GM18507 (cell line): ENCODE measurements around the gene POLR2H.

ENCODE experiments used
- DNase-seq: peaks from one replicate; pipeline ENCODE4 v3.0.0; 2011; ENCODE audit warnings: low read depth; ENCODE audit not compliant: insufficient read length; ENCODE audit errors: extremely low spot score
- FAIRE-seq: peaks from 2 replicates; lab custom pipeline; 2011; peaks lifted over from hg19 to GRCh38; lab: Jason Lieb, UNC

POLR2H gene

DNA sequence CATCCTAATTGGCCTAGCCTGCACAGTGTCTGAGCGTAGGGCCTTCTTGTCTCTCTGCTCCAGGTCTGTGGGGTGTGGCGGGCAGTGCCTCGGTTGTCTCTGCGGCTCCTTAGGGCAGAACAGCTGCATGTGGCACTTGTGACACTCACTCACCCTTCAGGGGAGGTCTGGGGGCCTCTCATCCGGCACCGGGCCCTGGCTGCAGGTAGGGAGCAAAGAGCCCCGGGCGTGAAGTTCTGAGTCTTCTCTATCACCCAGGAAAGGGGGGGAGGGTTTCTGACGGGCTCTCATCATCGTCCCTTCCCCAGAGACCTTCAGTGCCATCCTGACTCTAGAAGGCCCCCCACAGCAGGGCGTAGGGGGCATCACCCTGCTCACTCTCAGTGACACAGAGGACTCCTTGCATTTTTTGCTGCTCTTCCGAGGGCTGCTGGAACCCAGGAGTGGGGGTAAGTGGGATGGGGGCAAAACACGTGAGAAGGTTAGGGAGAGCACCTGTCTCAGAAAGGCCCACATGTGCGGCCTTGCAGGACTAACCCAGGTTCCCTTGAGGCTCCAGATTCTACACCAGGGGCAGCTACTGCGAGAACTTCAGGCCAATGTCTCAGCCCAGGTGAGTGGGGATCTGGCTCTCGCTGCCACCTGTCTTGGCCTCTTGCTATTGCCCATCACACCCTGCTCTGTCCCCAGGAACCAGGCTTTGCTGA is 21.0 kb downstream of the POLR2H start:
- no peak for FAIRE-seq
- DNase-seq = no peak

- no peak for FAIRE-seq
- no peak for DNase-seq
Observed at GRCh38 chr3:184383033-184383740, 21.7 kb downstream of the POLR2H start.

GRCh38 chr3:184384342-184384741 is 22.8 kb downstream of the POLR2H start:
- no peak for FAIRE-seq
- no peak for DNase-seq

DNA sequence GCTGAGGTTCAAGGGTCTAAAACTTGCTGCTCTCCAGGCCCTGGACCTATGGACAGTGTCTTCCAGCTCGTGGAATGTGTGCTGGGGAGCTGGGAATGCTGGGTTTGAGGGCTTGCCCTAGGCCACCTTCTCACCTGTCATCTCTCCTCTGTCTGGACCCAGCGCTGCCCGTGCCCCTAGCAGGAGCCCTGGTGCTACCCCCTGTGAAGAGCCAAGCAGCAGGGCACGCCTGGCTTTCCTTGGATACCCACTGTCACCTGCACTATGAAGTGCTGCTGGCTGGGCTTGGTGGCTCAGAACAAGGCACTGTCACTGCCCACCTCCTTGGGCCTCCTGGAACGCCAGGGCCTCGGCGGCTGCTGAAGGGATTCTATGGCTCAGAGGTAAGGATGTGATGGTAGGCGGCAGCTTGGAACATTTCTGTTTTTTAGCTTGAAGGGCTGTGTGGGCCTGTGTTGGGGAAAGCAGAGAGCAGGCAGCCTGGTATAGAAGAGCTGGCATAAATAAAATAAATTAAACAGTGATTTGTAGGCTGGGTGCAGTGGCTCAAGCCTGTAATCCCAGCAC is 23.4 kb downstream of the POLR2H start:
- DNase-seq (no peak), FAIRE-seq (no peak)

- FAIRE-seq = no peak
- no peak for DNase-seq
Observed at GRCh38 chr3:184386047-184386806, 24.7 kb downstream of the POLR2H start.

- FAIRE-seq (no peak), DNase-seq (no peak)
Observed at GRCh38 chr3:184387174-184387714, 25.7 kb downstream of the POLR2H start.

- FAIRE-seq = no peak
- DNase-seq = no peak
Observed at GRCh38 chr3:184388164-184388935, 26.8 kb downstream of the POLR2H start.

GRCh38 chr3:184388936-184389230 is 27.4 kb downstream of the POLR2H start:
- no peak for FAIRE-seq

DNA sequence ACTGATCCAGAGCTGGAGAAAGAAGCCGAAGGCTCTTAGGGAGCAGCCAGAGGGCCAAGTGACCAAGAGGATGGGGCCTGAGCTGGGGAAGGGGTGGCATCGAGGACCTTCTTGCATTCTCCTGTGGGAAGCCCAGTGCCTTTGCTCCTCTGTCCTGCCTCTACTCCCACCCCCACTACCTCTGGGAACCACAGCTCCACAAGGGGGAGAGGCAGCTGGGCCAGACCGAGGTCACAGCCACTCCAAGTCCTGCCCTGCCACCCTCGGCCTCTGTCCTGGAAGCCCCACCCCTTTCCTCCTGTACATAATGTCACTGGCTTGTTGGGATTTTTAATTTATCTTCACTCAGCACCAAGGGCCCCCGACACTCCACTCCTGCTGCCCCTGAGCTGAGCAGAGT is 27.9 kb downstream of the POLR2H start:
- no peak for FAIRE-seq

More at GRCh38 chr3:184388936-184389230, 27.4 kb downstream of the POLR2H start:
- DNase-seq = no peak

GRCh38 chr3:184389935-184390528 is 28.5 kb downstream of the POLR2H start:
- DNase-seq (no peak), FAIRE-seq (no peak)

More for the DNA sequence above, 27.9 kb downstream of the POLR2H start:
- no peak for DNase-seq

- FAIRE-seq = no peak
- no peak for DNase-seq
Observed at GRCh38 chr3:184391266-184391665, 29.8 kb downstream of the POLR2H start.

DNA sequence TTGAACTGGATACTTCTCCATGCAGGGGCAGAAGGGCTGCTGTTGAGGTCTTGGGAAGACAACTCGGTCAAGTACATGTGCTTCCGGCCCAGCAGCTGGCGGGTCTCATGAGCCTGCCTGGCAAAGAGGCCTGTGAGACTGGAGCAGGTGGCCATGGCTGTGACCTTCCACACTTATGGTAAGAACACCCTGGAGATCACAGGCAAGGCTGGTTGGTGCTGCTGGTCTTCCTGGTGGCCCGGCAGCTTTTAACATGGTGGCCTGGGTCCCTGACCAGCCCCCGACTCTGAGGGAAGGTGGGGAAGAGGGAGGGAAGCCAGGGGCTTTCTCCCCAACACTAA is 33.8 kb downstream of the POLR2H start:
- DNase-seq (no peak), FAIRE-seq (no peak)

GRCh38 chr3:184399410-184399809 is 37.9 kb downstream of the POLR2H start:
- DNase-seq (no peak), FAIRE-seq (no peak)

DNA sequence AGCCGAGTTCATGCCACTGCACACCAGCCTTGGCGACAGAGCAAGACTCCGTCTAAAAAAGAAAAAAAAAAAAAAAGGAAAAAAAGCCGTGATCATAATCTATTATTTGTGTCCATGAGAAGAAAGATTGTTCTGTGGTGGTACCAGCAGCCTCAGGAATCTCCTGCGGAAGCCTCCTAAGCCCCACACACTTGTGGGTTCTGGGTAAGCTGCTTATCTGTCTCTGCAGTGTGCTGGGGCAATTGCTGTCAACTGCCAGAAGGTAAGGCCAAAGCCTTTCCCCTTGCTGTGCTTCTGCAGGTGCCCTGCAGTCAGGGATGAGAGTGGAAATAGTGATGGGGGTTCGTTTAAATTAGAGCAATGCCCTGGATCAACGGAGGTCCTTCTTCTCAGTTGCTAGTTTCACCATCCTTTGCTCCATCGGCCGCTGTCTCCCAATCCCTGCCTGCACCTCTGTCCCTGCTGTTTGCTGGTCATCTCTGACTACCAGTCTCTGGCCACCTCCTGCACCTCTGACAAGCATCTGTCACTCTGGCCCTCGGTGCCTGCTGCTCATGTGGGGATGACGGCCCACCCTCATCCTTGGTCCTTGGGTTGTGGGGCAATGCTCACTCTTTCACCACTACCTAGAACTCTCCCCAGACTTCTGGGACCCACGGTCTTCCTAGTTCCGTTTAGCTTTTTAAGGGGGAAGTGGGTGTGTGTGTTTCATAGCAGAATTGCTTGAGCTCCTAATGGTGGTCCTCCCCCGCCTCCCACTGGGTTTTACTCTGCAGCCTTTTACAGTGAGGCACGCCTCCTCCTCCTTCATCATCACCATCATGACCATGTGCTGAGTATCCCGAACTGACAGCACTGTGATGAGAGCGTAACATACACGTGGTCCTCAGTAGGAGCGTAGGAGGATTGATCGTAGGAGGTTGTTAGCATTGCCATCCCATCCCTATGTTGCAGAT is 43.8 kb downstream of the POLR2H start:
- no peak for FAIRE-seq

DNA sequence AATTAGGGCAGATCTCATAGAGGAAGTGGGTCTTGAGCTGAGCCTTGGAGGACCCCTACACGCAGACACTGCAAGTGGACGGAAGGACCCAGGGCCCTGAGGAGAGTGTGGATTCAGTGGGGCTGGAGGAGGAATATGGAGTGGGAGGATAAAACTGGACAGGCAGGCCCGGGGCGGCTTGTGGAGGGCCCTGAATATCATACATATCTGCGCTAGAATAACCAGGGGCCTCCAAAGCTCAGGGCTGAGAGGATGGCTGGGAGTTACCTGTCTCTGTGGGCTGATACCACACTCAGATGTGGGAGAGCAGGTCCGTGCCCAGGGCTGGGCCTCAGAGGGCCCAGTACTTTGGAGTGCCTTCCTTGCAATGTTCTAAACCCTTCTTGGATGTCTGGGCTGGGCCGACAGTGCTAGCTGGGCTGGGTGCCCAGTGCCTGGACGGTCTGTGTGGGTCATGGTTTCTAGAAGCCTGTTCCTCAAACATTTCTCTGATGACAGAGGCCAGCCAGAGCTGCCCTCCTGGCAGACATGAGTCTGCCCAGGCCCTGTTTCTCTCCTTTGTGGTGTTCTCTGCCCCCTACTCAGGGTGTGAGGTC is 47.9 kb downstream of the POLR2H start:
- FAIRE-seq (no peak), DNase-seq (no peak)

More for the DNA sequence above, 43.8 kb downstream of the POLR2H start:
- DNase-seq = no peak

DNA sequence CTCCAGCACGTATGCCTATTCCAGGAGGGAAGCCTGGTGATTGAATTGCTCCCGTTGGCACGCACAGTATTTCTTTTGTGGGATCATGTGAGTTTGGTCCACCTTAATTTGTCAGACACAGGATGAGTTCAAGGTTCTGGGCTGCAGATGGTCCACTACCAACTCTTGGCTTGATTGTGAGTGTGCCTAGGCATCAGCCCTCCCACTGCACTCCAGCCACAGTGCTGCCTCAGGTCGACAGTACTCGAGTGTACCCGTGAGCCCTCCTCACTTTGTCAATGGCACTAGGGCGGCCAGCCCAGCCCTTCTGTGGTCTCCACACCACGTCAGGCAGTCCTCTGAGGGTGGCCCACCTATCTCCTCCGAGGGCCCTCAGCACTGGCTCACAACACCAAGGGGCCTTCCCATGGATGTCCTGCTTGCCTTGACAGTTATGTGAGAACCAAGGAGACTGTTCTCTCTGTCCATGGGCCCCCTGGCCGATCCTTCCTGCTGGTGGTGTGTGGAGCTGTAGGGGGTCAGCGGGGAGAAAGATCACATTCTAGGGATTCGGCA is 48.5 kb downstream of the POLR2H start:
- DNase-seq (no peak), FAIRE-seq (no peak)

GRCh38 chr3:184414418-184415202 is 53.1 kb downstream of the POLR2H start:
- DNase-seq (no peak), FAIRE-seq (no peak)
